GM23338 (cell line): Measurements from ENCODE around the gene RMND5A. TPM values are rescaled to one million over a fixed set of nuclear protein-coding genes. Genes with fewer than 3 reads are reported as not detected.

Source experiments
- ATAC-seq: fragments of 200-7000 bp; cut with Tn5 transposase; 3 replicates; pipeline ENCODE4 v1.9.1; 2020
- DNase-seq: peaks from one replicate; pipeline ENCODE4 v3.0.0-alpha.2; 2015; ENCODE audit warnings: low spot score
- H2AFZ ChIP-seq: fragments of 200-600 bp; sonication (generic); 2 replicates; pipeline ENCODE4 v1.8.0; 2016; ENCODE audit warnings: antibody characterized with exemption, mild to moderate bottlenecking, moderate library complexity
- H3F3A ChIP-seq: fragments of 200-600 bp; sonication (generic); replicated peaks from 2 replicates; pipeline ENCODE4 v1.8.0; 2017; ENCODE audit warnings: antibody characterized with exemption, mixed run types, low read depth
- H3K27ac ChIP-seq: fragments of 200-600 bp; sonication (generic); 2 replicates; pipeline ENCODE4 v1.6.1; 2016; ENCODE audit warnings: low read depth
- H3K27me3 ChIP-seq: fragments of 200-600 bp; sonication (generic); 2 replicates; pipeline ENCODE4 v1.8.0; 2016; ENCODE audit warnings: mild to moderate bottlenecking, mixed run types, moderate library complexity; ENCODE audit not compliant: insufficient read depth
- H3K36me3 ChIP-seq: fragments of 200-600 bp; sonication (generic); 2 replicates; pipeline ENCODE4 v1.8.0; 2016; ENCODE audit warnings: mild to moderate bottlenecking; ENCODE audit not compliant: insufficient read depth
- H3K4me1 ChIP-seq: fragments of 200-600 bp; sonication (generic); 2 replicates; pipeline ENCODE4 v1.8.0; 2016; ENCODE audit warnings: mild to moderate bottlenecking, moderate library complexity; ENCODE audit not compliant: insufficient read depth
- H3K4me2 ChIP-seq: fragments of 200-600 bp; sonication (generic); 2 replicates; pipeline ENCODE4 v1.7.1; 2017; ENCODE audit warnings: mixed run types
- H3K4me3 ChIP-seq: fragments of 200-600 bp; sonication (generic); 2 replicates; pipeline ENCODE4 v1.6.1; 2016; ENCODE audit warnings: mixed run types
- H3K79me2 ChIP-seq: fragments of 200-600 bp; sonication (generic); replicated peaks from 2 replicates; pipeline ENCODE4 v1.8.0; 2017; ENCODE audit warnings: mild to moderate bottlenecking; ENCODE audit not compliant: insufficient read depth
- H3K9me2 ChIP-seq: fragments of 200-600 bp; sonication (generic); 2 replicates; pipeline ENCODE4 v1.8.0; 2017; ENCODE audit not compliant: insufficient read depth
- H4K20me1 ChIP-seq: fragments of 200-600 bp; sonication (generic); replicated peaks from 2 replicates; pipeline ENCODE4 v1.8.0; 2017; ENCODE audit warnings: mild to moderate bottlenecking; ENCODE audit not compliant: insufficient read depth
- H3K27ac Mint-ChIP-seq: 2 replicates; pipeline ENCODE4 v1.8.0; 2020; ENCODE audit warnings: inconsistent platforms, mild to moderate bottlenecking, moderate library complexity, mixed read lengths
- H3K27me3 Mint-ChIP-seq: 3 replicates; pipeline ENCODE4 v1.8.0; 2022; ENCODE audit warnings: low read depth, mild to moderate bottlenecking, moderate library complexity, mixed read lengths, inconsistent platforms; ENCODE audit not compliant: insufficient read depth, poor library complexity
- H3K36me3 Mint-ChIP-seq: 3 replicates; pipeline ENCODE4 v1.8.0; 2021; ENCODE audit warnings: low read depth, mild to moderate bottlenecking, inconsistent platforms, moderate library complexity, mixed read lengths
- H3K4me1 Mint-ChIP-seq: 3 replicates; pipeline ENCODE4 v1.8.0; 2020; ENCODE audit warnings: mild to moderate bottlenecking, inconsistent platforms, mixed read lengths
- H3K4me3 Mint-ChIP-seq: 3 replicates; pipeline ENCODE4 v1.8.0; 2021; ENCODE audit warnings: moderate library complexity, mild to moderate bottlenecking, inconsistent platforms, mixed read lengths
- H3K9me3 Mint-ChIP-seq: 3 replicates; pipeline ENCODE4 v1.8.0; 2020; ENCODE audit warnings: moderate library complexity, mild to moderate bottlenecking, inconsistent platforms, mixed read lengths
- EZH2 ChIP-seq: fragments of 200-600 bp; sonication (generic); IDR thresholded peaks from one replicate; pipeline ENCODE4 v1.8.0; 2017; ENCODE audit warnings: antibody characterized with exemption, mild to moderate bottlenecking, low read depth; ENCODE audit not compliant: unreplicated experiment
- JUNB ChIP-seq: IDR thresholded peaks from one replicate; pipeline ENCODE4 v1.6.1; 2016; ENCODE audit warnings: antibody characterized with exemption; ENCODE audit not compliant: unreplicated experiment
- STAT1 ChIP-seq: IDR thresholded peaks from one replicate; pipeline ENCODE4 v1.6.1; 2016; ENCODE audit warnings: antibody characterized with exemption; ENCODE audit not compliant: unreplicated experiment
- ZNF331 ChIP-seq: fragments of 250-450 bp; sonication (Bioruptor Pico); IDR thresholded peaks from 2 replicates; pipeline ENCODE4 v1.5.0; 2020; ENCODE audit warnings: low read depth, mild to moderate bottlenecking, moderate library complexity
- polyA plus RNA-seq: library from polyadenylated mRNA; unstranded; fragments of >200 nt; fragmentation: Nextera tagmentation; extraction: Ambion mirVana; gene quantifications from 2 replicates; pipeline ENCODE4 v1.2.1, GENCODE V29; 2016
- total RNA-seq: library from RNA; depleted of rRNA; stranded (reverse); fragments of >200 nt; shearing (Covaris generic); gene quantifications from 2 replicates; pipeline ENCODE4 v1.2.3, GENCODE V29; 2014
- TF ChIP-seq, protein P1 (sequence below): fragments of 250-450 bp; sonication (Bioruptor Pico); IDR thresholded peaks from 2 replicates; pipeline ENCODE4 v1.5.0; 2020; ENCODE audit warnings: mild to moderate bottlenecking, moderate library complexity
- TF ChIP-seq, protein P2 (sequence below): IDR thresholded peaks from 2 replicates; pipeline ENCODE4 v1.6.1; 2016; ENCODE audit warnings: antibody characterized with exemption

RMND5A gene
- total and polyA plus RNA-seq, 2 experiments from 2014 or later, result 24.0 to 87.9 TPM

DNA sequence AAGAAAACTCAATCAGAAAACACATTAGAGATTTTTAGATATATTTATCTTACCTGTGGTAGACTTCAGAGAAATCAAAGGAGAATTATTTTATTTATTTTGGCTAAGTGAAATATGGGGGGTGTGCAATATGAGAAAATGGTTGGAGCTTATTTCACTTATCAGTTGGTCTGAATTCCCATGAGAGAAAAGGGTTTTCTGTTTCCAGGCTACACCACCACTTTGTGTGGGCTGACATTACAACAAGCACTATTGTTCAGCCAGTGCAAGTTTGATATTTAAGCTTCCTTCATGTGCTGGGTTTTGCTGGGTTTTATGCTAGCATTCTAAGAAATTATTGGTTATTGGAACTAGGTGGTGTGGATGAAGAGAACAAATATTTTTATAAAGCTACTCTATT lies 33.5 kb downstream of the RMND5A start:
- Histone ChIP-seq H4K20me1 (peaks cover 26% of the 10 kb centered on the region), H3K4me1 (peaks cover 4% of the 10 kb centered on the region; the same call in 1 of the 2 replicates), H3K9me2 (no peaks in the 10 kb centered on the region), H3K27me3 (no peaks in the 10 kb centered on the region), H3K36me3 (peaks cover 27% of the 10 kb centered on the region), H3K4me2 (no peak overlapping the region), H3K79me2 (peaks cover 69% of the 10 kb centered on the region), H3K4me3 (no peak overlapping the region), H2AFZ (no peak overlapping the region), H3F3A (no peaks in the 10 kb centered on the region), H3K27ac (no peak overlapping the region)
- Mint-ChIP-seq H3K36me3 (peaks cover 64% of the 10 kb centered on the region), H3K27ac (no peak overlapping the region), H3K4me3 (no peak overlapping the region), H3K27me3 (peaks cover 3% of the 10 kb centered on the region), H3K9me3 (peaks cover 11% of the 10 kb centered on the region), H3K4me1 (peaks cover 7% of the 10 kb centered on the region; the same call in 2 of the 3 replicates)
- TF ChIP-seq, protein P1, sequence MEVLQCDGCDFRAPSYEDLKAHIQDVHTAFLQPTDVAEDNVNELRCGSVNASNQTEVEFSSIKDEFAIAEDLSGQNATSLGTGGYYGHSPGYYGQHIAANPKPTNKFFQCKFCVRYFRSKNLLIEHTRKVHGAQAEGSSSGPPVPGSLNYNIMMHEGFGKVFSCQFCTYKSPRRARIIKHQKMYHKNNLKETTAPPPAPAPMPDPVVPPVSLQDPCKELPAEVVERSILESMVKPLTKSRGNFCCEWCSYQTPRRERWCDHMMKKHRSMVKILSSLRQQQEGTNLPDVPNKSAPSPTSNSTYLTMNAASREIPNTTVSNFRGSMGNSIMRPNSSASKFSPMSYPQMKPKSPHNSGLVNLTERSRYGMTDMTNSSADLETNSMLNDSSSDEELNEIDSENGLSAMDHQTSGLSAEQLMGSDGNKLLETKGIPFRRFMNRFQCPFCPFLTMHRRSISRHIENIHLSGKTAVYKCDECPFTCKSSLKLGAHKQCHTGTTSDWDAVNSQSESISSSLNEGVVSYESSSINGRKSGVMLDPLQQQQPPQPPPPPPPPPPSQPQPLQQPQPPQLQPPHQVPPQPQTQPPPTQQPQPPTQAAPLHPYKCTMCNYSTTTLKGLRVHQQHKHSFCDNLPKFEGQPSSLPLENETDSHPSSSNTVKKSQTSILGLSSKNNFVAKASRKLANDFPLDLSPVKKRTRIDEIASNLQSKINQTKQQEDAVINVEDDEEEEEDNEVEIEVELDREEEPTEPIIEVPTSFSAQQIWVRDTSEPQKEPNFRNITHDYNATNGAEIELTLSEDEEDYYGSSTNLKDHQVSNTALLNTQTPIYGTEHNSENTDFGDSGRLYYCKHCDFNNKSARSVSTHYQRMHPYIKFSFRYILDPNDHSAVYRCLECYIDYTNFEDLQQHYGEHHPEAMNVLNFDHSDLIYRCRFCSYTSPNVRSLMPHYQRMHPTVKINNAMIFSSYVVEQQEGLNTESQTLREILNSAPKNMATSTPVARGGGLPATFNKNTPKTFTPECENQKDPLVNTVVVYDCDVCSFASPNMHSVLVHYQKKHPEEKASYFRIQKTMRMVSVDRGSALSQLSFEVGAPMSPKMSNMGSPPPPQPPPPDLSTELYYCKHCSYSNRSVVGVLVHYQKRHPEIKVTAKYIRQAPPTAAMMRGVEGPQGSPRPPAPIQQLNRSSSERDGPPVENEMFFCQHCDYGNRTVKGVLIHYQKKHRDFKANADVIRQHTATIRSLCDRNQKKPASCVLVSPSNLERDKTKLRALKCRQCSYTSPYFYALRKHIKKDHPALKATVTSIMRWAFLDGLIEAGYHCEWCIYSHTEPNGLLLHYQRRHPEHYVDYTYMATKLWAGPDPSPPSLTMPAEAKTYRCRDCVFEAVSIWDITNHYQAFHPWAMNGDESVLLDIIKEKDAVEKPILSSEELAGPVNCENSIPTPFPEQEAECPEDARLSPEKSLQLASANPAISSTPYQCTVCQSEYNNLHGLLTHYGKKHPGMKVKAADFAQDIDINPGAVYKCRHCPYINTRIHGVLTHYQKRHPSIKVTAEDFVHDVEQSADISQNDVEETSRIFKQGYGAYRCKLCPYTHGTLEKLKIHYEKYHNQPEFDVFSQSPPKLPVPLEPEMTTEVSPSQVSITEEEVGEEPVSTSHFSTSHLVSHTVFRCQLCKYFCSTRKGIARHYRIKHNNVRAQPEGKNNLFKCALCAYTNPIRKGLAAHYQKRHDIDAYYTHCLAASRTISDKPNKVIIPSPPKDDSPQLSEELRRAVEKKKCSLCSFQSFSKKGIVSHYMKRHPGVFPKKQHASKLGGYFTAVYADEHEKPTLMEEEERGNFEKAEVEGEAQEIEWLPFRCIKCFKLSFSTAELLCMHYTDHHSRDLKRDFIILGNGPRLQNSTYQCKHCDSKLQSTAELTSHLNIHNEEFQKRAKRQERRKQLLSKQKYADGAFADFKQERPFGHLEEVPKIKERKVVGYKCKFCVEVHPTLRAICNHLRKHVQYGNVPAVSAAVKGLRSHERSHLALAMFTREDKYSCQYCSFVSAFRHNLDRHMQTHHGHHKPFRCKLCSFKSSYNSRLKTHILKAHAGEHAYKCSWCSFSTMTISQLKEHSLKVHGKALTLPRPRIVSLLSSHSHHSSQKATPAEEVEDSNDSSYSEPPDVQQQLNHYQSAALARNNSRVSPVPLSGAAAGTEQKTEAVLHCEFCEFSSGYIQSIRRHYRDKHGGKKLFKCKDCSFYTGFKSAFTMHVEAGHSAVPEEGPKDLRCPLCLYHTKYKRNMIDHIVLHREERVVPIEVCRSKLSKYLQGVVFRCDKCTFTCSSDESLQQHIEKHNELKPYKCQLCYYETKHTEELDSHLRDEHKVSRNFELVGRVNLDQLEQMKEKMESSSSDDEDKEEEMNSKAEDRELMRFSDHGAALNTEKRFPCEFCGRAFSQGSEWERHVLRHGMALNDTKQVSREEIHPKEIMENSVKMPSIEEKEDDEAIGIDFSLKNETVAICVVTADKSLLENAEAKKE (CRISPR knock-in tag), result no peak
- TF ChIP-seq JUNB (no peak), EZH2 (no peak), ZNF331 (CRISPR knock-in tag) (no peak), STAT1 (no peak)
- TF ChIP-seq, protein P2, sequence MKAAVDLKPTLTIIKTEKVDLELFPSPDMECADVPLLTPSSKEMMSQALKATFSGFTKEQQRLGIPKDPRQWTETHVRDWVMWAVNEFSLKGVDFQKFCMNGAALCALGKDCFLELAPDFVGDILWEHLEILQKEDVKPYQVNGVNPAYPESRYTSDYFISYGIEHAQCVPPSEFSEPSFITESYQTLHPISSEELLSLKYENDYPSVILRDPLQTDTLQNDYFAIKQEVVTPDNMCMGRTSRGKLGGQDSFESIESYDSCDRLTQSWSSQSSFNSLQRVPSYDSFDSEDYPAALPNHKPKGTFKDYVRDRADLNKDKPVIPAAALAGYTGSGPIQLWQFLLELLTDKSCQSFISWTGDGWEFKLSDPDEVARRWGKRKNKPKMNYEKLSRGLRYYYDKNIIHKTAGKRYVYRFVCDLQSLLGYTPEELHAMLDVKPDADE, result no peak
- no peak for ATAC-seq
- DNase-seq, result no peak
